Effector memory CD8-positive, alpha-beta T cell (primary cell): Measurements from ENCODE around the gene CACNA2D2.

ENCODE experiments used
- ATAC-seq: fragments of 150-1000 bp; cut with Tn5 transposase; replicated peaks from 2 replicates; pipeline ENCODE4 v1.10.0; 2021; ENCODE audit warnings: mild to moderate bottlenecking, moderate library complexity
- DNase-seq, 3 experiments: peaks; one replicate each; pipeline ENCODE4 v3.0.0; 2021
- H3K27ac Mint-ChIP-seq, 2 donors: one replicate each; pipeline ENCODE4 v1.8.0; 2022; ENCODE audit warnings: mild to moderate bottlenecking in 2 of 2, mixed read lengths in 2 of 2, moderate library complexity in 2 of 2
- H3K27me3 Mint-ChIP-seq, 2 donors: one replicate each; pipeline ENCODE4 v1.8.0; 2022; ENCODE audit warnings: mixed read lengths in 2 of 2
- H3K36me3 Mint-ChIP-seq: one replicate; pipeline ENCODE4 v1.8.0; 2022; ENCODE audit warnings: mild to moderate bottlenecking, moderate library complexity, mixed read lengths; ENCODE audit not compliant: insufficient read depth
- H3K4me1 Mint-ChIP-seq, 2 donors: one replicate each; pipeline ENCODE4 v1.8.0; 2022; ENCODE audit warnings: low read depth in 2 of 2, mixed read lengths in 2 of 2
- H3K4me3 Mint-ChIP-seq, 2 donors: one replicate each; pipeline ENCODE4 v1.8.0; 2022; ENCODE audit warnings: mild to moderate bottlenecking in 2 of 2, mixed read lengths in 2 of 2, moderate library complexity in 2 of 2
- H3K9me3 Mint-ChIP-seq, 2 donors: one replicate each; pipeline ENCODE4 v1.8.0; 2022; ENCODE audit warnings: mixed read lengths in 2 of 2

Gene CACNA2D2

GRCh38 chr3:50536471-50537180, 33.2 kb upstream of the CACNA2D2 start:
- DNase-seq (no peak), ATAC-seq (no peak)
- no peak overlapping the region for H3K4me3 Mint-ChIP-seq
- H3K36me3 Mint-ChIP-seq = peaks cover 1% of the 10 kb centered on the region
- peaks cover 31 to 80% of the 10 kb centered on the region in 2 donors for H3K27me3 Mint-ChIP-seq
- H3K9me3 Mint-ChIP-seq = no peaks in the 10 kb centered on the region
- H3K4me1 Mint-ChIP-seq = peaks cover 4 to 6% of the 10 kb centered on the region in 2 donors
- peak overlapping the region in 1 of 2 donors; percentile 1 for H3K27ac Mint-ChIP-seq

GRCh38 chr3:50534681-50535330, 31.4 kb upstream of the CACNA2D2 start:
- no peak for DNase-seq
- no peak for ATAC-seq
- Mint-ChIP-seq H3K9me3 (no peaks in the 10 kb centered on the region), H3K4me3 (no peak overlapping the region), H3K36me3 (no peaks in the 10 kb centered on the region), H3K27me3 (peaks cover 34 to 70% of the 10 kb centered on the region in 2 donors), H3K4me1 (peaks cover 2 to 4% of the 10 kb centered on the region in 2 donors), H3K27ac (peak overlapping the region in 1 of 2 donors; percentile 71)

- Mint-ChIP-seq H3K4me3 (no peak overlapping the region), H3K27me3 (peaks cover 37 to 70% of the 10 kb centered on the region in 2 donors), H3K9me3 (no peaks in the 10 kb centered on the region), H3K36me3 (no peaks in the 10 kb centered on the region), H3K4me1 (peaks cover 2 to 4% of the 10 kb centered on the region in 2 donors), H3K27ac (no peak overlapping the region)
- ATAC-seq (no peak), DNase-seq (no peak)
These were observed 30.5 kb upstream of the CACNA2D2 start for GRCh38 chr3:50533807-50534461.

GRCh38 chr3:50533316-50533715, 29.9 kb upstream of the CACNA2D2 start:
- H3K4me3 Mint-ChIP-seq = no peak overlapping the region
- H3K27me3 Mint-ChIP-seq = peaks cover 34 to 70% of the 10 kb centered on the region in 2 donors
- ATAC-seq (no peak), DNase-seq (no peak)
- no peaks in the 10 kb centered on the region for H3K36me3 Mint-ChIP-seq
- H3K4me1 Mint-ChIP-seq = peaks cover 2 to 4% of the 10 kb centered on the region in 2 donors
- H3K27ac Mint-ChIP-seq = no peak overlapping the region
- no peaks in the 10 kb centered on the region for H3K9me3 Mint-ChIP-seq

- H3K9me3 Mint-ChIP-seq = no peaks in the 10 kb centered on the region
- H3K4me3 Mint-ChIP-seq = no peak overlapping the region
- H3K36me3 Mint-ChIP-seq = no peaks in the 10 kb centered on the region
- H3K27me3 Mint-ChIP-seq = peaks cover 33 to 69% of the 10 kb centered on the region in 2 donors
- no peak for DNase-seq
- ATAC-seq = no peak
- H3K4me1 Mint-ChIP-seq = peaks cover under 1 to 3% of the 10 kb centered on the region in 2 donors
- H3K27ac Mint-ChIP-seq = no peak overlapping the region
These were observed 28.8 kb upstream of the CACNA2D2 start for GRCh38 chr3:50532062-50532705.

- ATAC-seq (no peak), DNase-seq (no peak)
- H3K27me3 Mint-ChIP-seq = peaks cover 23 to 69% of the 10 kb centered on the region in 2 donors
- no peak overlapping the region for H3K27ac Mint-ChIP-seq
- H3K4me3 Mint-ChIP-seq = no peak overlapping the region
- H3K4me1 Mint-ChIP-seq = peaks cover 0 to 1% of the 10 kb centered on the region in 2 donors
- no peaks in the 10 kb centered on the region for H3K36me3 Mint-ChIP-seq
- no peaks in the 10 kb centered on the region for H3K9me3 Mint-ChIP-seq
These were observed 27.8 kb upstream of the CACNA2D2 start for GRCh38 chr3:50531201-50531600.

- no peak overlapping the region for H3K4me3 Mint-ChIP-seq
- DNase-seq = no peak
- H3K27me3 Mint-ChIP-seq = peaks cover 19 to 60% of the 10 kb centered on the region in 2 donors
- H3K9me3 Mint-ChIP-seq = no peaks in the 10 kb centered on the region
- H3K27ac Mint-ChIP-seq = no peak overlapping the region
- ATAC-seq = peak; percentile 37
- H3K4me1 Mint-ChIP-seq = peaks cover 0 to 4% of the 10 kb centered on the region in 2 donors
- H3K36me3 Mint-ChIP-seq = no peaks in the 10 kb centered on the region
These were observed 26.9 kb upstream of the CACNA2D2 start for GRCh38 chr3:50530001-50530970.

GRCh38 chr3:50525987-50526386, 22.6 kb upstream of the CACNA2D2 start:
- Mint-ChIP-seq H3K27me3 (peaks cover 19 to 46% of the 10 kb centered on the region in 2 donors), H3K4me3 (no peak overlapping the region), H3K36me3 (peaks cover 2% of the 10 kb centered on the region), H3K9me3 (no peaks in the 10 kb centered on the region), H3K4me1 (peaks cover 0 to 4% of the 10 kb centered on the region in 2 donors), H3K27ac (peak overlapping the region in 1 of 2 donors; percentile 5)
- DNase-seq (peak; percentile 31 to 39 (median 34)), ATAC-seq (peak; percentile 73)

- no peak for DNase-seq
- Mint-ChIP-seq H3K27me3 (peaks cover 19 to 52% of the 10 kb centered on the region in 2 donors), H3K36me3 (peaks cover 5% of the 10 kb centered on the region), H3K4me1 (peaks cover 0 to 4% of the 10 kb centered on the region in 2 donors), H3K27ac (peak overlapping the region in 1 of 2 donors; percentile 5), H3K9me3 (no peaks in the 10 kb centered on the region), H3K4me3 (no peak overlapping the region)
- no peak for ATAC-seq
These were observed 21.9 kb upstream of the CACNA2D2 start for GRCh38 chr3:50525191-50525910.

- peaks cover under 1 to 4% of the 10 kb centered on the region in 2 donors for H3K4me1 Mint-ChIP-seq
- H3K27ac Mint-ChIP-seq = no peak overlapping the region
- ATAC-seq = no peak
- no peaks in the 10 kb centered on the region for H3K9me3 Mint-ChIP-seq
- H3K36me3 Mint-ChIP-seq = peaks cover 5% of the 10 kb centered on the region
- H3K27me3 Mint-ChIP-seq = peaks cover 15 to 48% of the 10 kb centered on the region in 2 donors
- H3K4me3 Mint-ChIP-seq = no peak overlapping the region
- DNase-seq = no peak
These were observed 21.3 kb upstream of the CACNA2D2 start for GRCh38 chr3:50524746-50525145.

- H3K27me3 Mint-ChIP-seq = peaks cover 6 to 34% of the 10 kb centered on the region in 2 donors
- no peak for ATAC-seq
- H3K27ac Mint-ChIP-seq = no peak overlapping the region
- no peak for DNase-seq
- H3K9me3 Mint-ChIP-seq = no peaks in the 10 kb centered on the region
- H3K4me1 Mint-ChIP-seq = peaks cover 9 to 11% of the 10 kb centered on the region in 2 donors
- H3K4me3 Mint-ChIP-seq = no peak overlapping the region
- peaks cover 5% of the 10 kb centered on the region for H3K36me3 Mint-ChIP-seq
These were observed 19.9 kb upstream of the CACNA2D2 start for GRCh38 chr3:50523279-50523811.

- no peak for DNase-seq
These were observed 18.1 kb upstream of the CACNA2D2 start for GRCh38 chr3:50521572-50521971.

More at GRCh38 chr3:50521572-50521971, 18.1 kb upstream of the CACNA2D2 start:
- Mint-ChIP-seq H3K4me3 (no peak overlapping the region), H3K9me3 (no peaks in the 10 kb centered on the region), H3K27me3 (peaks cover 0 to 17% of the 10 kb centered on the region in 2 donors), H3K27ac (no peak overlapping the region), H3K4me1 (peaks cover 9 to 11% of the 10 kb centered on the region in 2 donors), H3K36me3 (peaks cover 5% of the 10 kb centered on the region)
- no peak for ATAC-seq
